Kasumi-1 (cell line): ENCODE data around the gene DOK6.

Source experiments
- DNase-seq, 2 experiments: peaks; one replicate each; lab custom pipeline; 2025; lab: John Stamatoyannopoulos, UW

The DOK6 gene

GRCh38 chr18:69435000-69435399 lies 34.3 kb downstream of the DOK6 start:
- DNase-seq, result no peak

GRCh38 chr18:69444221-69444620 lies 43.5 kb downstream of the DOK6 start:
- no peak for DNase-seq

- no peak for DNase-seq
Measured at GRCh38 chr18:69447886-69448285, 47.2 kb downstream of the DOK6 start.

GRCh38 chr18:69455125-69455524 lies 54.4 kb downstream of the DOK6 start:
- DNase-seq, result no peak

GRCh38 chr18:69469444-69469919 lies 68.8 kb downstream of the DOK6 start:
- DNase-seq, result peak in 1 of 2 experiments; percentile 13

- DNase-seq, result peak; percentile 29
Measured at GRCh38 chr18:69480460-69480859, 79.8 kb downstream of the DOK6 start.

GRCh38 chr18:69483574-69483973 lies 82.9 kb downstream of the DOK6 start:
- DNase-seq, result no peak

- DNase-seq, result no peak
Measured at GRCh38 chr18:69484699-69485396, 84.2 kb downstream of the DOK6 start.

GRCh38 chr18:69487488-69488394 lies 87.1 kb downstream of the DOK6 start:
- no peak for DNase-seq

GRCh38 chr18:69490072-69490471 lies 89.4 kb downstream of the DOK6 start:
- no peak for DNase-seq

- no peak for DNase-seq
Measured at GRCh38 chr18:69490813-69491212, 90.1 kb downstream of the DOK6 start.

- no peak for DNase-seq
Measured at GRCh38 chr18:69491576-69491975, 90.9 kb downstream of the DOK6 start.

GRCh38 chr18:69492861-69493260 lies 92.2 kb downstream of the DOK6 start:
- DNase-seq, result no peak

- DNase-seq, result no peak
Measured at GRCh38 chr18:69494841-69495240, 94.2 kb downstream of the DOK6 start.

- DNase-seq, result no peak
Measured at GRCh38 chr18:69495338-69495737, 94.7 kb downstream of the DOK6 start.

GRCh38 chr18:69495841-69496533 lies 95.3 kb downstream of the DOK6 start:
- no peak for DNase-seq

GRCh38 chr18:69518989-69519388 lies 118.3 kb downstream of the DOK6 start:
- DNase-seq, result no peak

- no peak for DNase-seq
Measured at GRCh38 chr18:69523582-69523981, 122.9 kb downstream of the DOK6 start.

GRCh38 chr18:69528435-69528834 lies 127.7 kb downstream of the DOK6 start:
- DNase-seq, result no peak

GRCh38 chr18:69529151-69529550 lies 128.5 kb downstream of the DOK6 start:
- DNase-seq, result no peak

GRCh38 chr18:69531973-69532372 lies 131.3 kb downstream of the DOK6 start:
- no peak for DNase-seq

GRCh38 chr18:69537183-69537582 lies 136.5 kb downstream of the DOK6 start:
- DNase-seq, result no peak

- DNase-seq, result no peak
Measured at GRCh38 chr18:69538849-69539248, 138.2 kb downstream of the DOK6 start.
